Fibroblast of skin of right biceps (primary cell): ENCODE data around the gene PALM3.
A peak's percentile ranks its signal among the peaks of the same experiment; 100 is the strongest.
"Not testable (repeated sequence)": the region's sequence is repeated elsewhere in the genome, so short reads cannot be mapped to it uniquely, and the experiment has no call there.

Source experiments
- DNase-seq: peaks from one replicate; pipeline ENCODE4 v3.0.0-alpha.2; 2013

The PALM3 gene

GRCh38 chr19:14030997-14031718 is 30.7 kb downstream of the PALM3 start:
- no peak for DNase-seq

DNA sequence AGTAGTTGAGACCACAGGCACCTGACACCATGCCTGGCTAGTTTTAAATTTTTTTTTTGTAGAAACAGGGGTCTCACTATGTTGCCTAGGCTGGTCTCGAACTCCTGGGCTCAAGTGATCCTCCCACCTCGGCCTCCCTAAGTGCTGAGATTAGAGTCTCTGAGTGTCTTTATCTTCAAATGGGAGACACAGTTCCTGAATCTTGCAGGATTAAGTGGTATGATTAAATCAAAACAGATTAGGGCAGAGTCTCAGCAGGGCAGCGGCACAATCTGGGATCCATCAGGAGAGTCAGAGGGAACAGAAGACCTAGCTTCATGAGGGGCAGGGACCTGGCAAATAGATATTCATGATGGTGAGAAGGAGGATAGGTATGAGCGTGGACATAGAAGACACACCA is 33.0 kb downstream of the PALM3 start:
- no peak for DNase-seq

DNA sequence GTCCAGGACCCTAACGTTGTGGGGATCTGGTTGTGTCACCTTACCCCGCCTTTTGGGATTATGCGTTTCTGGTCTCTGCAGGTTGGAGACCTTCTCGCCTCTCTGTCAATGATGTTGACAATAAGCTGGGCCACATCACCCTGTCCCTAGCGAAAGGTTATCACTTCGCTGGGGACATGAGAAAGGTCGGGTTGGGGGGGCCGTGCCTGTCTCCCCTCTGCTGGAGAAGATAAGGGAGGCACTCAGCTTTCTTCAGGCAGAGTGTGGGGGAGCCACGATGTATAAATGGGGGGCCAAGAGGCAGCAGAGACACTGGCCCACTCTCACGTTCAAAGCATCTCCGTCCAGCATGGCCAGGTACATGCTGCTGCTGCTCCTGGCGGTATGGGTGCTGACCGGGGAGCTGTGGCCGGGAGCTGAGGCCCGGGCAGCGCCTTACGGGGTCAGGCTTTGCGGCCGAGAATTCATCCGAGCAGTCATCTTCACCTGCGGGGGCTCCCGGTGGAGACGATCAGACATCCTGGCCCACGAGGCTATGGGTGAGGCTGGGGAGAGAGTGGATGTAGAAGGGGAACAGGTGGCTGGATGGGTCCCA is 33.9 kb downstream of the PALM3 start, which contains the start of gene RLN3:
RLN3 (plus strand) TSS at position 293 of the 595 bp plus-strand sequence; CDS start at position 350, 57 bp downstream.
- no peak for DNase-seq

DNA sequence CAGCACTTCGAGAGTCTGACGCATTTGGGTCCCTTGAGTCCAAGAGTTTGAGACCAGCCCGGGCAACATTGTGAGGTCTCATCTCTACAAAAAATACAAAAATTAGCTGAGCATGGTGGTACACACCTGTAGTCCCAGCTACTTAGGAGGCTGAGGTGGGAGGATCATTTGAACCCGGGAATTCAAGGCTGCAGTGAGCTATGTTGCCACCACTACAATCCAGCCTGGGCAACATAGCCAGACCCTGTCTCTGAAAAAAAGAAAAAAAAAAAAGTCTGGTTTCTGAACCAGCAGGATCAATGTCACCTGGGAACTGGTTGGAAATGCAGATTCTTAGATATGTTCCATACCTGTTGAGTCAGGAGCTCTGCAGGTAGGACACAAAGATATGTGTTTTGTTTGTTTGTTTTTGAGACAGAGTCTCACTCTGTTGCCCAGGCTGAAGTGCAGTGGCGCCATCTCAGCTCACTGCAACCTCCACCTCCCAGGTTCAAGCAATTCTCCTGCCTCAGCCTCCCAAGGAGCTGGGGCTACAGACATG is 35.2 kb downstream of the PALM3 start:
- not testable (repeated sequence) for DNase-seq

GRCh38 chr19:14023404-14024235 is 38.3 kb downstream of the PALM3 start:
- DNase-seq: peak; percentile 64

GRCh38 chr19:14022469-14022868 is 39.4 kb downstream of the PALM3 start:
- no peak for DNase-seq

DNA sequence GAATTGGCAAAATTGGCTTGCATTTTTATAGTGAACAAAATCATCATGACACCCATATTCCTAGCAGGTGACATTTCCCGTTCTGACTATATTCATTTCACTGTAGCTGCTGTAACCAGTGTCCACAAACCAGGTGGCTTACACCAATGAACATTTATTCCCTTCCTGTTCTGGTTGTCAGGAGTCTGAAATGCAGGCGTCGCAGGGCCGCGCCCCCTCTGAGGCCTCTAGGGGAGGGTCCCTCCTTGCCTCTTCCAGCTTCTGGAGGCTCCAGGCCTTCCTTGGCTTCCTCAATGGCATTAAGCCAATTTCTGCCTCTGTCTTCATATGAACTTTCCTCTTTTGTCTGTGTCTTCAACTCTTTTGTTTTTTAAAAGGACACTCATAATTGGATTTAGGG is 40.4 kb downstream of the PALM3 start:
- DNase-seq: no peak

DNA sequence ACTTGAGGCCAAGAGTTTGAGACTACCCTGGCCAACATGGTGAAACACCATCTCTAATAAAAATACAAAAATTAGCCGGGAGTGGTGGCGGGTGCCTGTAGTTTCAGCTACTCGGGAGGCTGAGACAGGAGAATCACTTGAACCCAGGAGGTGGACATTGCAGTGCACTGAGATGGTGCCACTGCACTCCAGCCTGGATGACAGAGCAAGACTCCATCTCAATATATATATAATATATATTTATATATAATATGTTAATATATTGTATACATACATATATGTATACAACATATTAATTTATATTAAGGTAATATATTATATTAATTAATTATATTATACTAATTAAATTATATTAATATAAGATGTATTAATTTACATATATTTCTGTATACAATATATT is 42.1 kb downstream of the PALM3 start:
- not testable (repeated sequence) for DNase-seq

- DNase-seq: no peak
These were observed 42.8 kb downstream of the PALM3 start for GRCh38 chr19:14019100-14019499.

- DNase-seq: no peak
These were observed 46.3 kb downstream of the PALM3 start for GRCh38 chr19:14015524-14016035.

GRCh38 chr19:14012378-14012915 is 49.4 kb downstream of the PALM3 start:
- no peak for DNase-seq

DNA sequence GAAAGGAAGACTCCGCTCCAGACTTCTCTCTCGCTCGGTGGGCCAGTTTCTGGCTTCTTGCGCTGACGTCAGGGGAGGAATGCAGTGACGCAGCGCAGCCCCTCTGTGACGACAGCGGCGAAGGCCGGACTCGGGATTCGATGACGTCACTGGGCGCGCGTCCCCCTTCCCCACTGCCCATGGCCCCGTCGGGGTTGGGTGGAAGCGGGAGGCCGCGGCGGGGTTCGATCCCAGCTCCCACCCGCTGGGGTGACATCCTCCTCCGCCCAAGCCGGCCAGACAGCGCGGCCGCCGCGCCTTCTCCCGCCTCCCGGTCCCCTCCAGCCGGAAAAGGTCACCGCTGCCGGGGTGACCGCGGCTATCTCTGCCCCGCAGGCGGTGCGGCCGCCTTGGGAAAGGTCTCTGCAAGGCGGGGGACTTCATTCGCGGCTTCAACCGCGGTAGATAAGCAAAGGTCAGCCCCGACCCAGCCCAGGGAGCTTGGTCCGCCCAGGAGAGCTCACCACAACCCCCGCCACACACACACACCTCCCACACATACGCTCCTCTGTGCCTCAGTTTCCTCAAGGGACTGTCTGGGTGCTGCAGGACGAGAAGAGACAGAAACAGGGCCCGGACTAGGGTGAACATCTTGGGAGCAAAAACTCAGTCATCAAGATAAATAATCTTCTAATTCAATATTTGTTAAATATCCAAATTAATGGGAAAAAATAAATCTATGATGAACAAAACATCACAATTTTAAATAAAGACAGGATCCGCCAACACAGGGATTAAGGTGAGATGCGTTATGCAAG is 54.9 kb downstream of the PALM3 start:
- no peak for DNase-seq

DNA sequence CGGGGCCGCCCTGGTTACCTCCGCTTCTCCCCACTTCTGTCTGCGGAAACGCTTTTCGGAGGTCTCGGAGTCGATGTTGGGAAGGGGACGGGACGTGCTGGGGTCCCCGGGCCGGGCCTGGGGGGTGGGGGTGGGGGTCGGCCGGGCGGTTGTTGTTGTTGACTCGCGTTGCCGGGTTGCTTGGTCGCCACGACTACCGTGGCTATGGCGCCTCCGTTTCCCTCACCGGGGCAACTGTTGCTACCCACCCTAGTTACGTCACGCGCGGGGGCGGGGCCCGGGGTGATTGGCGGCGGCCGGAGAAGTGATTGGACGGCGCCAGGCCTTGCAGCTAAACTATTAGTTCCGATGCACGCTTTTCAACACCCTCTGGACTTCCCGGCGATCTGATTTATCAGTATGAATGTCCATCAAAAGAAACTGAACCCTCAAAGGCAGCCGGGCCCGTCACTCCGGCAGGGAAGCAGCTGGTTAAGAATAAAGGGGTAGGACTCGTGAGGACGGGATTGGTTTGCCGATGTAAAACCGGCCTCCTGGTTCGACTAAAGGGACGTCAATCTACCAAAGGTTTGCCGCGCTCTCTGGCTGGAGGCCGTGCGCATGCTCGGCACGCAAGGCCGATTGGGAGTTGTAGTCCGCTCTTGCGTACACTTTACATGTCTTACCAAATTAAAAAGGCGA is 55.7 kb downstream of the PALM3 start, which contains the start of gene RFX1:
RFX1 (minus strand) TSS at position 236 of the 681 bp plus-strand sequence. CDS start 12,477 bp downstream, outside the sequence.
- peak; percentile 100 for DNase-seq

- peak; percentile 88 for DNase-seq
These were observed 56.4 kb downstream of the PALM3 start for GRCh38 chr19:14005349-14006084.

DNA sequence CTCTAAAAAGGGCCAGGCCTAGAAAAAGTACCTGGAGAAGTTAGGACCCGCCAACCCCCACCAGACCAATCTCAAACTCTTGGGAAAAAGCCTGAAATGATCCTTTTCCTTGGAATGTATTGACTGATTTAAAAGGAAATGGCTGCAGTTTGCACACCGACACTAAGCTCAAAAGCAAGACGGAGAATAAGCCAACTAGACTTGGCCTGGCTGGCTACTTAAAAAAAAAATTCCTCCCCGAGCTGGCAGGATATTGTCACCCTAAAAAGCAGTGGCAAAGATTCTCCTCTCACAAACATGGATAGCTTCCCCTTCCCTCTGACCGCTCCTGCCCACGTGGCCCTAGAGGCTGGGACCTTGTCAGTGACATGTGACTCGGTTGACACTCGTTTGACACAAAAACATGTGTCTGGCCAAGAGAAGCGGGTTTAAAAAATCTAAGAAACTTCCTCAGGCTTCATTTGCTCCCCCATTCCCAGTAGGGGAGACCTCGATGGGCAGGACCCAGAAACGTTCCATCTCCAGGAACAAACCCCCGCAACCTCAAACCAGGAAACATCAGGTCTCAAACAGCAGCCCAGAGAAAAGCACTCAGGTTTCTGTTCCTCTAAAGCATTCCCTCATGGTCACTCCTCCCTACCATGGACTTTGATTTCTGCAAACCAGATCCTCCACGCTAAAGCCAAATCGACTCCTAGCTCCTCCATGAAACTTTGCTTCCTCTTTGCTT is 57.1 kb downstream of the PALM3 start:
- no peak for DNase-seq
